Endothelial cell of umbilical vein (primary cell): ENCODE measurements around the gene KIAA0825.

Experiments
- EZH2 ChIP-seq: IDR thresholded peaks from 2 replicates; pipeline ENCODE4 v1.6.1; 2012; ENCODE audit warnings: borderline replicate concordance, low read depth, mild to moderate bottlenecking, moderate library complexity, low read length, inconsistent platforms; ENCODE audit not compliant: severe bottlenecking
- GATA2 ChIP-seq: IDR thresholded peaks from 2 replicates; pipeline ENCODE4 v1.7.0; 2011; ENCODE audit warnings: low read depth, mild to moderate bottlenecking, moderate library complexity, mixed read lengths, low read length; ENCODE audit not compliant: insufficient read length, insufficient read depth
- JUN ChIP-seq: IDR thresholded peaks from 2 replicates; pipeline ENCODE4 v1.6.1; 2011; ENCODE audit warnings: borderline replicate concordance, low read depth; ENCODE audit not compliant: insufficient read length, insufficient read depth
- MYC ChIP-seq: IDR thresholded peaks from one replicate; pipeline ENCODE4 v1.6.1; 2011; ENCODE audit warnings: mild to moderate bottlenecking, low read depth, low read length
- POLR2A ChIP-seq: IDR thresholded peaks from 2 replicates; pipeline ENCODE4 v1.6.1; 2012; ENCODE audit warnings: low read depth, mild to moderate bottlenecking, control low read depth, low read length
- TF ChIP-seq, protein P1 (sequence below), 2 donors: IDR thresholded peaks; 1 replicate in 1 of 2; 2 replicates in 1 of 2; pipeline ENCODE4 v1.5.1; 2011; ENCODE audit warnings: low read length in 2 of 2, mild to moderate bottlenecking in 2 of 2, moderate library complexity in 2 of 2, control low read depth in 1 of 2, inconsistent platforms in 1 of 2, low read depth in 1 of 2; ENCODE audit not compliant: insufficient read depth in 1 of 2; ENCODE audit errors: extremely low read depth in 1 of 2
- TF ChIP-seq, protein P2 (sequence below): IDR thresholded peaks from 2 replicates; pipeline ENCODE4 v1.6.1; 2011; ENCODE audit not compliant: insufficient read depth, insufficient read length

DNA sequence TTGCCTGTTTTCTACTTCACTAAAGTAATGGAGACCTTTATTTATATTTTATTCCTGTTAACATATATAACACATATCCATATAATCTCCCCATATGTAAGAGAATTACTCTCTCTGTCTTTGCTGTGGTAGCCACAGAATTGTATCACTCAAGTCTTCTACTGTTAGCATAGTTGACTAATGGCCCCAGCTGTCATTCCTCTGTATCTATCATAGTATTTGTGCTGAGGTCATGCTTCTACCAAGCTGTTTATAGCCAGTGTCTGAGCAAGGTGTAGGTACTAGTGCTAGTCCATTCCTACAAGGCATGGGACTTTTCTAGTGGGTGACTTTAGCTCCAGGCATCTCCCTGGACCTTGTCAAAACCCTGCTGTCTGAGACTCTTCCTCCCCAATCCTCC is 244.1 kb downstream of the KIAA0825 start:
- TF ChIP-seq MYC (no peak), JUN (no peak), GATA2 (no peak), POLR2A (no peak), EZH2 (no peak)
- TF ChIP-seq, protein P1, sequence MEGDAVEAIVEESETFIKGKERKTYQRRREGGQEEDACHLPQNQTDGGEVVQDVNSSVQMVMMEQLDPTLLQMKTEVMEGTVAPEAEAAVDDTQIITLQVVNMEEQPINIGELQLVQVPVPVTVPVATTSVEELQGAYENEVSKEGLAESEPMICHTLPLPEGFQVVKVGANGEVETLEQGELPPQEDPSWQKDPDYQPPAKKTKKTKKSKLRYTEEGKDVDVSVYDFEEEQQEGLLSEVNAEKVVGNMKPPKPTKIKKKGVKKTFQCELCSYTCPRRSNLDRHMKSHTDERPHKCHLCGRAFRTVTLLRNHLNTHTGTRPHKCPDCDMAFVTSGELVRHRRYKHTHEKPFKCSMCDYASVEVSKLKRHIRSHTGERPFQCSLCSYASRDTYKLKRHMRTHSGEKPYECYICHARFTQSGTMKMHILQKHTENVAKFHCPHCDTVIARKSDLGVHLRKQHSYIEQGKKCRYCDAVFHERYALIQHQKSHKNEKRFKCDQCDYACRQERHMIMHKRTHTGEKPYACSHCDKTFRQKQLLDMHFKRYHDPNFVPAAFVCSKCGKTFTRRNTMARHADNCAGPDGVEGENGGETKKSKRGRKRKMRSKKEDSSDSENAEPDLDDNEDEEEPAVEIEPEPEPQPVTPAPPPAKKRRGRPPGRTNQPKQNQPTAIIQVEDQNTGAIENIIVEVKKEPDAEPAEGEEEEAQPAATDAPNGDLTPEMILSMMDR (IDR thresholded peaks at IDR 0.05; ENCODE audit: extremely low read depth in 1 of 2, insufficient read depth in 1 of 2, low read depth in 1 of 2, low read length in 2 of 2): no peak
- TF ChIP-seq, protein P2, sequence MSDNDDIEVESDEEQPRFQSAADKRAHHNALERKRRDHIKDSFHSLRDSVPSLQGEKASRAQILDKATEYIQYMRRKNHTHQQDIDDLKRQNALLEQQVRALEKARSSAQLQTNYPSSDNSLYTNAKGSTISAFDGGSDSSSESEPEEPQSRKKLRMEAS: no peak
